ENCODE results near the gene OR8K5.

Gene OR8K5

GRCh38 chr11:56196705-56197104 is 36.6 kb upstream of the OR8K5 start:
- no peaks in the 10 kb centered on the region for H3K27me3 ChIP-seq (ENCODE audit: control insufficient read depth, low read length)
- no peaks in the 10 kb centered on the region for H3K9me3 ChIP-seq (ENCODE audit: control insufficient read depth, insufficient read depth, low read length)
- no peak overlapping the region for H3K27ac ChIP-seq (ENCODE audit: low read depth, low read length)
- no peaks in the 10 kb centered on the region for H3K36me3 ChIP-seq (ENCODE audit: control insufficient read depth, low read length)
- H3K4me1 ChIP-seq (ENCODE audit: control insufficient read depth, low read length): no peaks in the 10 kb centered on the region
- TF ChIP-seq EZH2phosphoT487 (IDR thresholded peaks at IDR 0.05; ENCODE audit: borderline replicate concordance, low read length) (no peak), CTCF (IDR thresholded peaks at IDR 0.05; ENCODE audit: low read depth, low read length, poor library complexity, severe bottlenecking) (no peak)
- H3K4me3 ChIP-seq (ENCODE audit: low read length): no peak overlapping the region
- H3K9me2 ChIP-seq (replicated peaks; ENCODE audit: control insufficient read depth, low read length): no peaks in the 10 kb centered on the region
- no peaks in the 10 kb centered on the region for H3F3A ChIP-seq (ENCODE audit: control insufficient read depth, insufficient read depth)
- H3K79me2 ChIP-seq (ENCODE audit: control insufficient read depth, low read length): no peaks in the 10 kb centered on the region
- H4K20me1 ChIP-seq (ENCODE audit: control insufficient read depth, insufficient read depth, low read depth, low read length): no peaks in the 10 kb centered on the region
- no peak overlapping the region for H3K4me2 ChIP-seq (ENCODE audit: low read length)

- H3K9me2 ChIP-seq (replicated peaks; ENCODE audit: control insufficient read depth, low read length): no peaks in the 10 kb centered on the region
- H3K79me2 ChIP-seq (ENCODE audit: control insufficient read depth, low read length): no peaks in the 10 kb centered on the region
- no peaks in the 10 kb centered on the region for H3K4me1 ChIP-seq (ENCODE audit: control insufficient read depth, low read length)
- TF ChIP-seq EZH2phosphoT487 (IDR thresholded peaks at IDR 0.05; ENCODE audit: borderline replicate concordance, low read length) (no peak), CTCF (IDR thresholded peaks at IDR 0.05; ENCODE audit: low read depth, low read length, poor library complexity, severe bottlenecking) (no peak)
- H3K9me3 ChIP-seq (ENCODE audit: control insufficient read depth, insufficient read depth, low read length): no peaks in the 10 kb centered on the region
- no peak overlapping the region for H3K27ac ChIP-seq (ENCODE audit: low read depth, low read length)
- no peaks in the 10 kb centered on the region for H3K27me3 ChIP-seq (ENCODE audit: control insufficient read depth, low read length)
- no peaks in the 10 kb centered on the region for H4K20me1 ChIP-seq (ENCODE audit: control insufficient read depth, insufficient read depth, low read depth, low read length)
- no peak overlapping the region for H3K4me2 ChIP-seq (ENCODE audit: low read length)
- H3K4me3 ChIP-seq (ENCODE audit: low read length): no peak overlapping the region
- no peaks in the 10 kb centered on the region for H3F3A ChIP-seq (ENCODE audit: control insufficient read depth, insufficient read depth)
- H3K36me3 ChIP-seq (ENCODE audit: control insufficient read depth, low read length): no peaks in the 10 kb centered on the region
Observed at GRCh38 chr11:56188602-56189001, 28.5 kb upstream of the OR8K5 start.

- Histone ChIP-seq H3K4me1 (ENCODE audit: control insufficient read depth, low read length) (no peaks in the 10 kb centered on the region), H3K79me2 (ENCODE audit: control insufficient read depth, low read length) (no peaks in the 10 kb centered on the region), H3K9me2 (replicated peaks; ENCODE audit: control insufficient read depth, low read length) (no peaks in the 10 kb centered on the region), H3K9me3 (ENCODE audit: control insufficient read depth, insufficient read depth, low read length) (no peaks in the 10 kb centered on the region), H4K20me1 (ENCODE audit: control insufficient read depth, insufficient read depth, low read depth, low read length) (no peaks in the 10 kb centered on the region), H3F3A (ENCODE audit: control insufficient read depth, insufficient read depth) (no peaks in the 10 kb centered on the region), H3K27ac (ENCODE audit: low read depth, low read length) (no peak overlapping the region), H3K36me3 (ENCODE audit: control insufficient read depth, low read length) (no peaks in the 10 kb centered on the region), H3K4me2 (ENCODE audit: low read length) (no peak overlapping the region), H3K4me3 (ENCODE audit: low read length) (no peak overlapping the region), H3K27me3 (ENCODE audit: control insufficient read depth, low read length) (no peaks in the 10 kb centered on the region)
- no peak for TF ChIP-seq CTCF (IDR thresholded peaks at IDR 0.05; ENCODE audit: low read depth, low read length, poor library complexity, severe bottlenecking)
- TF ChIP-seq EZH2phosphoT487 (IDR thresholded peaks at IDR 0.05; ENCODE audit: borderline replicate concordance, low read length): no peak
Observed at GRCh38 chr11:56183459-56183858, 23.3 kb upstream of the OR8K5 start.

GRCh38 chr11:56176318-56176717 is 16.2 kb upstream of the OR8K5 start, which contains the start of gene OR5J2:
TSS of gene OR5J2 (plus strand) at chr11:56176618. CDS start at chr11:56176618, 0 bp downstream.
- H3K79me2 ChIP-seq (ENCODE audit: control insufficient read depth, low read length): no peaks in the 10 kb centered on the region
- H3K4me1 ChIP-seq (ENCODE audit: control insufficient read depth, low read length): no peaks in the 10 kb centered on the region
- H3K36me3 ChIP-seq (ENCODE audit: control insufficient read depth, low read length): no peaks in the 10 kb centered on the region
- no peaks in the 10 kb centered on the region for H3K27me3 ChIP-seq (ENCODE audit: control insufficient read depth, low read length)
- H3K4me2 ChIP-seq (ENCODE audit: low read length): no peak within 1 kb of the TSS
- H3K27ac ChIP-seq (ENCODE audit: low read depth, low read length): no peak within 1 kb of the TSS
- no peaks in the 10 kb centered on the region for H3F3A ChIP-seq (ENCODE audit: control insufficient read depth, insufficient read depth)
- H3K4me3 ChIP-seq (ENCODE audit: low read length): no peak within 1 kb of the TSS
- H3K9me2 ChIP-seq (replicated peaks; ENCODE audit: control insufficient read depth, low read length): no peaks in the 10 kb centered on the region
- TF ChIP-seq EZH2phosphoT487 (IDR thresholded peaks at IDR 0.05; ENCODE audit: borderline replicate concordance, low read length) (no peak), CTCF (IDR thresholded peaks at IDR 0.05; ENCODE audit: low read depth, low read length, poor library complexity, severe bottlenecking) (no peak)
- H3K9me3 ChIP-seq (ENCODE audit: control insufficient read depth, insufficient read depth, low read length): no peaks in the 10 kb centered on the region
- H4K20me1 ChIP-seq (ENCODE audit: control insufficient read depth, insufficient read depth, low read depth, low read length): no peaks in the 10 kb centered on the region

All from DOHH2 (cell line).